H1 (cell line): ENCODE results near the gene SERPINF2. TPM values are rescaled to one million over a fixed set of nuclear protein-coding genes. Genes with fewer than 3 reads are reported as not detected.

Source experiments
- CTCF ChIA-PET: fragments of 300-600 bp; sonication (Branson Sonifier 250); formaldehyde crosslinking; loops from one replicate; lab custom pipeline; 2021; ENCODE audit not compliant: partially characterized antibody; lab: Charles Lee
- POLR2A ChIA-PET: fragments of 300-600 bp; sonication (Branson Sonifier 250); formaldehyde crosslinking; loops from one replicate; lab custom pipeline; 2021; ENCODE audit warnings: inconsistent platforms; ENCODE audit not compliant: partially characterized antibody; lab: Charles Lee
- DNase-seq, 2 experiments: peaks; one replicate each; pipeline versions ENCODE4 v3.0.0 to v3.0.0-alpha.2; 2010 to 2022; ENCODE audit warnings: low spot score in 2 of 2, low read depth in 1 of 2, mixed read lengths in 1 of 2
- FAIRE-seq: peaks from 2 replicates; lab custom pipeline; 2011; peaks lifted over from hg19 to GRCh38; lab: Jason Lieb, UNC
- H2AFZ ChIP-seq: 2 replicates; pipeline ENCODE4 v1.8.1; 2012; ENCODE audit warnings: low read length, inconsistent platforms
- H2AK5ac ChIP-seq: 2 replicates; pipeline ENCODE4 v1.6.1; 2013; ENCODE audit warnings: low read depth, low read length
- H2BK120ac ChIP-seq: replicated peaks from 2 replicates; pipeline ENCODE3; 2013; ENCODE audit warnings: low read depth, low read length, inconsistent platforms
- H2BK12ac ChIP-seq: 2 replicates; pipeline ENCODE4 v1.6.1; 2013; ENCODE audit warnings: low read depth, low read length
- H2BK15ac ChIP-seq: 2 replicates; pipeline ENCODE4 v1.6.1; 2013; ENCODE audit warnings: low read length
- H2BK20ac ChIP-seq: 2 replicates; pipeline ENCODE4 v1.6.1; 2013; ENCODE audit warnings: low read length
- H2BK5ac ChIP-seq: 2 replicates; pipeline ENCODE4 v1.6.1; 2013; ENCODE audit warnings: low read depth, low read length
- H3K14ac ChIP-seq: 2 replicates; pipeline ENCODE4 v1.6.1; 2013; ENCODE audit warnings: inconsistent platforms; ENCODE audit not compliant: insufficient read length
- H3K18ac ChIP-seq: 2 replicates; pipeline ENCODE4 v1.6.1; 2013; ENCODE audit warnings: low read length; ENCODE audit errors: extremely low read depth
- H3K23ac ChIP-seq: 2 replicates; pipeline ENCODE4 v1.6.1; 2013; ENCODE audit warnings: inconsistent platforms; ENCODE audit not compliant: insufficient read length
- H3K23me2 ChIP-seq: 2 replicates; pipeline ENCODE4 v1.6.1; 2013; ENCODE audit warnings: low read depth, low read length
- H3K27ac ChIP-seq: 2 replicates; pipeline ENCODE4 v1.6.1; 2011; ENCODE audit warnings: low read depth, low read length, inconsistent platforms
- H3K27me3 ChIP-seq, 4 experiments: replicated peaks in 1 of 4; 1 replicate in 1 of 4; 2 replicates in 3 of 4; pipeline versions ENCODE4 v1.6.1 to v1.8.1; 2011 to 2013; ENCODE audit warnings: low read length in 3 of 4, mild to moderate bottlenecking in 3 of 4, inconsistent platforms in 2 of 4, mixed read lengths in 2 of 4, moderate library complexity in 1 of 4; ENCODE audit not compliant: control insufficient read depth in 3 of 4, insufficient read depth in 3 of 4; ENCODE audit errors: extremely low read depth in 1 of 4
- H3K36me3 ChIP-seq, 4 experiments: 2 replicates each; pipeline versions ENCODE4 v1.6.1 to v1.8.1; 2011 to 2013; ENCODE audit warnings: mild to moderate bottlenecking in 4 of 4, low read length in 3 of 4, moderate library complexity in 2 of 4, control low read depth in 1 of 4, inconsistent platforms in 1 of 4; ENCODE audit not compliant: insufficient read depth in 4 of 4, control insufficient read depth in 2 of 4
- H3K4ac ChIP-seq: replicated peaks from 2 replicates; pipeline ENCODE3; 2013; ENCODE audit warnings: low read length, low read depth, mixed read lengths, inconsistent platforms; ENCODE audit not compliant: insufficient read length
- H3K4me1 ChIP-seq, 4 experiments: replicated peaks in 1 of 4; 1 replicate in 1 of 4; 2 replicates in 3 of 4; pipeline versions ENCODE4 v1.6.1 to v1.8.1; 2011 to 2013; ENCODE audit warnings: low read length in 3 of 4, inconsistent platforms in 2 of 4, mixed read lengths in 1 of 4; ENCODE audit not compliant: insufficient read depth in 4 of 4, control insufficient read depth in 3 of 4
- H3K4me2 ChIP-seq, 2 experiments: 2 replicates each; pipeline versions ENCODE4 v1.6.1 to v1.8.1; 2011 to 2013; ENCODE audit warnings: low read depth in 2 of 2, low read length in 2 of 2, control low read depth in 1 of 2, inconsistent platforms in 1 of 2, mild to moderate bottlenecking in 1 of 2; ENCODE audit not compliant: insufficient read depth in 1 of 2
- H3K4me3 ChIP-seq, 4 experiments: fragments of 200-600, 300-600 bp in 1 of 4; sonication (generic), shearing (Covaris generic), sonication (Bioruptor Twin) in 1 of 4; 2 replicates each; pipeline versions ENCODE4 v1.5.1 to v1.8.1; 2011 to 2016; ENCODE audit warnings: low read length in 4 of 4, low read depth in 3 of 4, control low read depth in 2 of 4, inconsistent platforms in 2 of 4, mild to moderate bottlenecking in 2 of 4, mixed read lengths in 1 of 4, moderate library complexity in 1 of 4; ENCODE audit not compliant: insufficient read depth in 2 of 4; ENCODE audit errors: extremely low read depth in 1 of 4
- H3K56ac ChIP-seq: replicated peaks from 2 replicates; pipeline ENCODE3; 2013; ENCODE audit warnings: low read depth, mild to moderate bottlenecking, mixed read lengths, low read length, inconsistent platforms; ENCODE audit not compliant: insufficient read length
- H3K79me1 ChIP-seq: 2 replicates; pipeline ENCODE4 v1.6.1; 2013; ENCODE audit warnings: low read depth, low read length, control low read depth
- H3K79me2 ChIP-seq, 2 experiments: 2 replicates each; pipeline versions ENCODE4 v1.6.1 to v1.8.1; 2012 to 2013; ENCODE audit warnings: low read length in 2 of 2, mild to moderate bottlenecking in 2 of 2, inconsistent platforms in 1 of 2; ENCODE audit not compliant: insufficient read depth in 2 of 2, control insufficient read depth in 1 of 2
- H3K9ac ChIP-seq, 4 experiments: replicated peaks in 1 of 4; 1 replicate in 1 of 4; 2 replicates in 3 of 4; pipeline versions ENCODE4 v1.6.1 to v1.8.1; 2011 to 2013; ENCODE audit warnings: low read depth in 3 of 4, low read length in 3 of 4, control low read depth in 2 of 4, mild to moderate bottlenecking in 2 of 4, moderate library complexity in 2 of 4, inconsistent platforms in 1 of 4; ENCODE audit errors: extremely low read depth in 1 of 4
- H3K9me3 ChIP-seq, 2 experiments: 2 replicates each; pipeline versions ENCODE4 v1.6.1 to v1.8.1; 2012 to 2013; ENCODE audit warnings: mild to moderate bottlenecking in 2 of 2, moderate library complexity in 2 of 2, control low read depth in 1 of 2, inconsistent platforms in 1 of 2, low read depth in 1 of 2, low read length in 1 of 2, mixed read lengths in 1 of 2; ENCODE audit not compliant: insufficient read depth in 2 of 2
- H4K20me1 ChIP-seq, 2 experiments: replicated peaks in 1 of 2; 2 replicates each; pipeline versions ENCODE3 to v1.8.1; 2011 to 2013; ENCODE audit warnings: inconsistent platforms in 2 of 2, low read length in 2 of 2, mild to moderate bottlenecking in 1 of 2; ENCODE audit not compliant: insufficient read depth in 2 of 2, control insufficient read depth in 1 of 2
- H4K5ac ChIP-seq: 2 replicates; pipeline ENCODE4 v1.6.1; 2013; ENCODE audit warnings: low read length, low read depth, mixed read lengths, inconsistent platforms; ENCODE audit not compliant: insufficient read length
- H4K8ac ChIP-seq: 2 replicates; pipeline ENCODE4 v1.8.0; 2013; ENCODE audit warnings: mild to moderate bottlenecking, moderate library complexity, low read length, inconsistent platforms; ENCODE audit not compliant: insufficient read depth; ENCODE audit errors: extremely low read depth
- H4K91ac ChIP-seq: replicated peaks from 2 replicates; pipeline ENCODE3; 2013; ENCODE audit warnings: low read length, mixed read lengths, inconsistent platforms; ENCODE audit not compliant: insufficient read length
- JUND ChIP-seq: IDR thresholded peaks from 2 replicates; pipeline ENCODE4 v1.6.1; 2011; ENCODE audit warnings: mild to moderate bottlenecking, improper control_type of control experiment, low read length
- WGBS, 2 experiments: shearing (Covaris generic) in 1 of 2; methylation state at CpG; one replicate each; pipeline versions ENCODE4 v1.1.6 to v1.1.7; 2013 to 2015; ENCODE audit warnings: low lambda C conversion rate in 2 of 2, mixed read lengths in 2 of 2, inconsistent platforms in 1 of 2, low coverage in 1 of 2, missing lambda C conversion rate in 1 of 2; ENCODE audit not compliant: insufficient replicate concordance in 2 of 2, insufficient coverage in 1 of 2, insufficient read length in 1 of 2; ENCODE audit errors: extremely low coverage in 1 of 2, missing lambda C conversion rate in 1 of 2; 5-methylcytosine and 5-hydroxymethylcytosine counted together
- polyA plus RNA-seq, 7 experiments: library from polyadenylated mRNA; depleted of rRNA in 3 of 7; stranded (reverse) in 5 of 7; unstranded in 2 of 7; fragments of >200 nt in 5 of 7; fragments of 200-250 nt in 2 of 7; gene quantifications; 1 replicate in 5 of 7; 2 replicates in 1 of 7; 4 replicates in 1 of 7; pipeline versions ENCODE4 v1.2.1 to v1.2.3, GENCODE V29; 2011 to 2013; ENCODE audit warnings: missing spikeins in 2 of 7, mixed read lengths in 2 of 7
- total RNA-seq: library from RNA; stranded (reverse); fragmentation: NEBNext Ultra II Directional; extraction: Animal tissue kit (Norgen Biotek cat#: 25700); gene quantifications from 2 replicates; pipeline ENCODE4 v1.2.1, GENCODE V29; 2021

Gene SERPINF2
- total and polyA plus RNA-seq, 2 of the 8 experiments (the other 6 are each of a cell fraction or from before 2014, with no cell fraction given) = 1.8 to 3.2 TPM

GRCh38 chr17:1703063-1703462 is 39.6 kb upstream of the SERPINF2 start:
- ChIA-PET POLR2A (interaction anchor here (0.6 to 1.0 kb wide), 3 partner anchors 12 to 288 kb away, joined by 3 read pairs; no protein-coding TSS in a partner anchor), CTCF (interaction anchor here (0.5 to 1.2 kb wide), 2 partner anchors 180 to 270 kb away, joined by 3 read pairs; no protein-coding TSS in a partner anchor)
- FAIRE-seq = no peak
- no peak for TF ChIP-seq JUND

More at GRCh38 chr17:1703063-1703462, 39.6 kb upstream of the SERPINF2 start:
- 0 out of 2 replicates have a peak overlapping the region, but pooled peaks have one; percentile 61 for H2BK20ac ChIP-seq
- no peak for DNase-seq
- H3K23me2 ChIP-seq = no peaks in the 10 kb centered on the region
- H2BK120ac ChIP-seq = no peak overlapping the region
- no peaks in the 10 kb centered on the region for H3K9me3 ChIP-seq
- H2AK5ac ChIP-seq = no peak overlapping the region
- no peaks in the 10 kb centered on the region for H4K20me1 ChIP-seq
- no peak overlapping the region for H4K8ac ChIP-seq
- no peak overlapping the region for H3K23ac ChIP-seq
- H3K36me3 ChIP-seq = no peaks in the 10 kb centered on the region
- no peak overlapping the region for H3K56ac ChIP-seq
- WGBS, 2 experiments = 81% methylated on average over 3 of the region's 4 CpGs; no CpG with 5 or more reads in 1 of the 2 experiments
- H2AFZ ChIP-seq = no peak overlapping the region
- no peak overlapping the region for H3K18ac ChIP-seq
- H3K9ac ChIP-seq = no peak overlapping the region
- H3K4ac ChIP-seq = no peak overlapping the region
- no peak overlapping the region for H4K91ac ChIP-seq
- H2BK15ac ChIP-seq = no peak overlapping the region
- no peak overlapping the region for H3K4me3 ChIP-seq
- no peaks in the 10 kb centered on the region for H3K4me1 ChIP-seq
- no peaks in the 10 kb centered on the region for H3K79me2 ChIP-seq
- H3K4me2 ChIP-seq = no peak overlapping the region
- H3K14ac ChIP-seq = no peak overlapping the region
- H3K27me3 ChIP-seq = no peaks in the 10 kb centered on the region
- H3K79me1 ChIP-seq = no peaks in the 10 kb centered on the region
- no peak overlapping the region for H3K27ac ChIP-seq
- H2BK12ac ChIP-seq = no peak overlapping the region
- no peak overlapping the region for H2BK5ac ChIP-seq
- H4K5ac ChIP-seq = no peak overlapping the region
